ENCODE results near the gene ZNF445.

DNA sequence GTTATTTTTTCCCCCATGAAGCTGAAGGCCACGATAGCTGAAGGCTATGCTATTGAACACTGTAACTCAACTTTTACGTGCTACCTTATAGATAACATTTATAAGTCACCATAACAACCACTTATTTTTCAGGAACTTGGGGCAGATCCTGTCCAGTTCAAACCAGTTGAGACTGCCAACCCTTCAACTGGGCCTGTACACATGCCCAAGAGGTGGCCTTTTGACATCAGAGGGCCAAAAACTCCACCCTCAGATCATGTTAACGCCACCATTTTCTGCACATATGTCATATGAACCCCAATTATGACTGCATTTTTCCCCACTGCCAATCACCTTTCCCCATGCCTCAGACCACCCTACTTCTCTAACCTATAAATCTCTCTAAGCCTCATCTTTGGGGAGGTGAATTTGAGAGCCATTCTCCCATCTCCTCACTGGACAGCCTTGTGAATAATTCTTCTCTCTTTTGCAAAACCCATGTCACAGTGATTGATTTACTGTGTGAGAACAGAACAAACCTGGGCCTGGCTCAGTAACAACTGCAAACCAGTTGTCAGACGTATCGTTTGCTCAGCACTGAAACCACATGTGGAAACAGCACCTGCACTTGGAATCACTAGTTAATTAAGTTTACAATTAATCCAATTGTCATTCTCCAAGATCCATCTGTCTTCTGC lies 42.5 kb downstream of the ZNF445 start:
- TF ChIP-seq, protein P1, sequence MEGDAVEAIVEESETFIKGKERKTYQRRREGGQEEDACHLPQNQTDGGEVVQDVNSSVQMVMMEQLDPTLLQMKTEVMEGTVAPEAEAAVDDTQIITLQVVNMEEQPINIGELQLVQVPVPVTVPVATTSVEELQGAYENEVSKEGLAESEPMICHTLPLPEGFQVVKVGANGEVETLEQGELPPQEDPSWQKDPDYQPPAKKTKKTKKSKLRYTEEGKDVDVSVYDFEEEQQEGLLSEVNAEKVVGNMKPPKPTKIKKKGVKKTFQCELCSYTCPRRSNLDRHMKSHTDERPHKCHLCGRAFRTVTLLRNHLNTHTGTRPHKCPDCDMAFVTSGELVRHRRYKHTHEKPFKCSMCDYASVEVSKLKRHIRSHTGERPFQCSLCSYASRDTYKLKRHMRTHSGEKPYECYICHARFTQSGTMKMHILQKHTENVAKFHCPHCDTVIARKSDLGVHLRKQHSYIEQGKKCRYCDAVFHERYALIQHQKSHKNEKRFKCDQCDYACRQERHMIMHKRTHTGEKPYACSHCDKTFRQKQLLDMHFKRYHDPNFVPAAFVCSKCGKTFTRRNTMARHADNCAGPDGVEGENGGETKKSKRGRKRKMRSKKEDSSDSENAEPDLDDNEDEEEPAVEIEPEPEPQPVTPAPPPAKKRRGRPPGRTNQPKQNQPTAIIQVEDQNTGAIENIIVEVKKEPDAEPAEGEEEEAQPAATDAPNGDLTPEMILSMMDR (IDR thresholded peaks at IDR 0.05), result no peak
- no peak for TF ChIP-seq POLR2A (IDR thresholded peaks at IDR 0.05)

All from thyroid gland (tissue), 4 donors.